Endothelial cell of umbilical vein (primary cell): Measurements from ENCODE around the gene PRAMEF12. TPM values are rescaled to one million over a fixed set of nuclear protein-coding genes. Genes with fewer than 3 reads are reported as not detected.

Experiments used
- BruUV-seq: library from RNA; stranded (reverse); fragments of 400-500 nt; replicated peaks from 2 replicates; lab custom pipeline; 2021; lab: Mats Ljungman, UMichigan
- CTCF ChIA-PET: fragments of 300-600, 350-600 bp; sonication (Branson Sonifier 250); formaldehyde crosslinking; loops from one replicate; lab custom pipeline; 2021; ENCODE audit warnings: antibody characterized with exemption, inconsistent platforms; lab: Charles Lee
- POLR2A ChIA-PET: fragments of 300-600, 350-600 bp; sonication (Branson Sonifier 250); formaldehyde crosslinking; loops from one replicate; lab custom pipeline; 2021; ENCODE audit warnings: antibody characterized with exemption, inconsistent platforms; lab: Charles Lee
- DNase-seq: peaks from one replicate; pipeline ENCODE4 v3.0.0-alpha.2; 2011; ENCODE audit warnings: low read depth, low spot score
- FAIRE-seq: peaks from 2 replicates; lab custom pipeline; 2011; peaks lifted over from hg19 to GRCh38; lab: Jason Lieb, UNC
- H2AFZ ChIP-seq: 2 replicates; pipeline ENCODE4 v1.6.0; 2012; ENCODE audit warnings: low read depth, low read length, control low read depth, inconsistent platforms
- H3K27ac ChIP-seq: 2 replicates; pipeline ENCODE4 v1.5.1; 2011; ENCODE audit warnings: low read depth, mild to moderate bottlenecking, control low read depth, low read length, moderate library complexity; ENCODE audit not compliant: insufficient read depth
- H3K27me3 ChIP-seq, 2 experiments: 2 replicates each; pipeline versions ENCODE4 v1.6.0 to v1.6.1; 2011; ENCODE audit warnings: low read length in 2 of 2, mixed read lengths in 1 of 2; ENCODE audit not compliant: control insufficient read depth in 2 of 2, insufficient read depth in 2 of 2
- H3K36me3 ChIP-seq, 2 experiments: 2 replicates in 1 of 2; 3 replicates in 1 of 2; pipeline ENCODE4 v1.5.1; 2011; ENCODE audit warnings: low read length in 2 of 2, mild to moderate bottlenecking in 1 of 2, moderate library complexity in 1 of 2; ENCODE audit not compliant: control insufficient read depth in 2 of 2, insufficient read depth in 2 of 2; ENCODE audit errors: extremely low read depth in 1 of 2
- H3K4me1 ChIP-seq: 3 replicates; pipeline ENCODE4 v1.5.1; 2011; ENCODE audit warnings: mild to moderate bottlenecking, low read length; ENCODE audit not compliant: control insufficient read depth, insufficient read depth; ENCODE audit errors: extremely low read depth
- H3K4me2 ChIP-seq: 2 replicates; pipeline ENCODE4 v1.6.1; 2011; ENCODE audit warnings: low read length, control low read depth, mixed read lengths; ENCODE audit not compliant: insufficient read depth
- H3K4me3 ChIP-seq, 3 experiments: fragments of 200-600 bp in 1 of 3; sonication (generic), shearing (Covaris generic) in 1 of 3; replicated peaks in 1 of 3; 2 replicates each; pipeline ENCODE4 v1.5.1; 2011 to 2016; ENCODE audit warnings: control low read depth in 3 of 3, low read length in 3 of 3, mild to moderate bottlenecking in 2 of 3, inconsistent platforms in 1 of 3, low read depth in 1 of 3, moderate library complexity in 1 of 3; ENCODE audit not compliant: insufficient read depth in 1 of 3
- H3K79me2 ChIP-seq: 2 replicates; pipeline ENCODE4 v1.6.0; 2012; ENCODE audit warnings: low read length, inconsistent platforms; ENCODE audit not compliant: control insufficient read depth, insufficient read depth
- H3K9ac ChIP-seq: replicated peaks from 2 replicates; pipeline ENCODE3; 2011; ENCODE audit warnings: low read length, control low read depth; ENCODE audit not compliant: insufficient read depth; ENCODE audit errors: extremely low read depth
- H3K9me1 ChIP-seq: replicated peaks from 3 replicates; pipeline ENCODE4 v1.6.0; 2011; ENCODE audit warnings: mild to moderate bottlenecking, low read length; ENCODE audit not compliant: control insufficient read depth, insufficient read depth; ENCODE audit errors: extremely low read depth
- H3K9me3 ChIP-seq: replicated peaks from 2 replicates; pipeline ENCODE4 v1.5.1; 2012; ENCODE audit warnings: low read length, inconsistent platforms; ENCODE audit not compliant: control insufficient read depth, insufficient read depth
- H4K20me1 ChIP-seq: replicated peaks from 2 replicates; pipeline ENCODE3; 2011; ENCODE audit warnings: mild to moderate bottlenecking, low read length; ENCODE audit not compliant: control insufficient read depth, insufficient read depth; ENCODE audit errors: extremely low read depth
- FOS ChIP-seq: IDR thresholded peaks from 2 replicates; pipeline ENCODE4 v1.6.1; 2011; ENCODE audit warnings: mild to moderate bottlenecking, low read length, moderate library complexity, borderline replicate concordance; ENCODE audit not compliant: insufficient read depth
- JUN ChIP-seq: IDR thresholded peaks from 2 replicates; pipeline ENCODE4 v1.6.1; 2011; ENCODE audit warnings: borderline replicate concordance, low read depth; ENCODE audit not compliant: insufficient read length, insufficient read depth
- MAX ChIP-seq: IDR thresholded peaks from 2 replicates; pipeline ENCODE4 v1.6.1; 2011; ENCODE audit not compliant: insufficient read depth, insufficient read length
- MYC ChIP-seq: IDR thresholded peaks from one replicate; pipeline ENCODE4 v1.6.1; 2011; ENCODE audit warnings: mild to moderate bottlenecking, low read depth, low read length
- POLR2A ChIP-seq: IDR thresholded peaks from 2 replicates; pipeline ENCODE4 v1.6.1; 2012; ENCODE audit warnings: low read depth, mild to moderate bottlenecking, control low read depth, low read length
- POLR2AphosphoS5 ChIP-seq: IDR thresholded peaks from 2 replicates; pipeline ENCODE4 v1.6.1; 2012; ENCODE audit warnings: low read depth, mild to moderate bottlenecking, control low read depth, low read length, moderate library complexity; ENCODE audit not compliant: insufficient read depth
- dilution Hi-C: fragments of 300-500 bp; cut with MboI; formaldehyde crosslinking; loops from one replicate; pipeline ENCODE4 v1.15.0; 2019; ENCODE audit warnings: low sequenced_read_pairs; ENCODE audit not compliant: extremely low pct_ligation_motif_present
- intact Hi-C: fragments of 100-400 bp; cut with micrococcal nuclease; formaldehyde crosslinking; loops from one replicate; pipeline ENCODE4 v1.10.0; 2022
- polyA plus RNA-seq, 4 experiments: library from polyadenylated mRNA; depleted of rRNA in 3 of 4; stranded (reverse) in 3 of 4; unstranded in 1 of 4; fragments of >200 nt; gene quantifications; 2 replicates each; pipeline versions ENCODE4 v1.2.1 to v1.2.3, GENCODE V29; 2011 to 2012; ENCODE audit warnings: missing spikeins in 1 of 4
- total RNA-seq: library from RNA; stranded (reverse); gene quantifications from 2 replicates; pipeline ENCODE4 v1.2.3, GENCODE V29; 2021
- TF ChIP-seq, protein P1 (sequence below), 2 donors: IDR thresholded peaks; 1 replicate in 1 of 2; 2 replicates in 1 of 2; pipeline ENCODE4 v1.5.1; 2011; ENCODE audit warnings: low read length in 2 of 2, mild to moderate bottlenecking in 2 of 2, moderate library complexity in 2 of 2, control low read depth in 1 of 2, inconsistent platforms in 1 of 2, low read depth in 1 of 2; ENCODE audit not compliant: insufficient read depth in 1 of 2; ENCODE audit errors: extremely low read depth in 1 of 2

Gene PRAMEF12
- total and polyA plus RNA-seq, 2 donors (not counting 3 experiments of a cell fraction or from before 2014, with no cell fraction given), result not detected

- H3K4me3 ChIP-seq, result no peak overlapping the region
- BruUV-seq, result no TSS peak
- intact Hi-C loops, result no loop called here
Observed at GRCh38 chr1:12761781-12762180, 11.8 kb upstream of the PRAMEF12 start.

GRCh38 chr1:12762766-12763165, 10.8 kb upstream of the PRAMEF12 start:
- Histone ChIP-seq H3K79me2 (no peaks in the 10 kb centered on the region), H2AFZ (no peak overlapping the region), H3K27ac (no peak overlapping the region), H4K20me1 (no peaks in the 10 kb centered on the region), H3K4me3 (no peak overlapping the region), H3K36me3 (no peaks in the 10 kb centered on the region), H3K9me1 (no peaks in the 10 kb centered on the region), H3K27me3 (no peaks in the 10 kb centered on the region), H3K4me1 (no peaks in the 10 kb centered on the region), H3K9me3 (no peaks in the 10 kb centered on the region), H3K9ac (no peak overlapping the region), H3K4me2 (no peak overlapping the region)
- BruUV-seq, result no TSS peak
- TF ChIP-seq MAX (no peak), JUN (no peak), POLR2AphosphoS5 (no peak), POLR2A (no peak), FOS (no peak)
- TF ChIP-seq, protein P1, sequence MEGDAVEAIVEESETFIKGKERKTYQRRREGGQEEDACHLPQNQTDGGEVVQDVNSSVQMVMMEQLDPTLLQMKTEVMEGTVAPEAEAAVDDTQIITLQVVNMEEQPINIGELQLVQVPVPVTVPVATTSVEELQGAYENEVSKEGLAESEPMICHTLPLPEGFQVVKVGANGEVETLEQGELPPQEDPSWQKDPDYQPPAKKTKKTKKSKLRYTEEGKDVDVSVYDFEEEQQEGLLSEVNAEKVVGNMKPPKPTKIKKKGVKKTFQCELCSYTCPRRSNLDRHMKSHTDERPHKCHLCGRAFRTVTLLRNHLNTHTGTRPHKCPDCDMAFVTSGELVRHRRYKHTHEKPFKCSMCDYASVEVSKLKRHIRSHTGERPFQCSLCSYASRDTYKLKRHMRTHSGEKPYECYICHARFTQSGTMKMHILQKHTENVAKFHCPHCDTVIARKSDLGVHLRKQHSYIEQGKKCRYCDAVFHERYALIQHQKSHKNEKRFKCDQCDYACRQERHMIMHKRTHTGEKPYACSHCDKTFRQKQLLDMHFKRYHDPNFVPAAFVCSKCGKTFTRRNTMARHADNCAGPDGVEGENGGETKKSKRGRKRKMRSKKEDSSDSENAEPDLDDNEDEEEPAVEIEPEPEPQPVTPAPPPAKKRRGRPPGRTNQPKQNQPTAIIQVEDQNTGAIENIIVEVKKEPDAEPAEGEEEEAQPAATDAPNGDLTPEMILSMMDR (IDR thresholded peaks at IDR 0.05; ENCODE audit: extremely low read depth in 1 of 2, insufficient read depth in 1 of 2, low read depth in 1 of 2, low read length in 2 of 2), result no peak
- CTCF ChIA-PET, result no interaction called here
- dilution Hi-C loops, result no loop called here
- FAIRE-seq (no peak), DNase-seq (no peak)
- intact Hi-C loops, result no loop called here
- POLR2A ChIA-PET, result no interaction called here

More at GRCh38 chr1:12761781-12762180, 11.8 kb upstream of the PRAMEF12 start:
- Histone ChIP-seq H3K79me2 (no peaks in the 10 kb centered on the region), H4K20me1 (no peaks in the 10 kb centered on the region), H3K9ac (no peak overlapping the region), H2AFZ (no peak overlapping the region), H3K27ac (no peak overlapping the region), H3K4me1 (no peaks in the 10 kb centered on the region), H3K9me1 (no peaks in the 10 kb centered on the region), H3K4me2 (no peak overlapping the region), H3K36me3 (no peaks in the 10 kb centered on the region), H3K27me3 (no peaks in the 10 kb centered on the region), H3K9me3 (no peaks in the 10 kb centered on the region)
- ChIA-PET CTCF (no interaction called here), POLR2A (no interaction called here)
- DNase-seq, result no peak
- dilution Hi-C loops, result no loop called here
- FAIRE-seq, result no peak
- TF ChIP-seq, protein P1 (IDR thresholded peaks at IDR 0.05; ENCODE audit: extremely low read depth in 1 of 2, insufficient read depth in 1 of 2, low read depth in 1 of 2, low read length in 2 of 2), result no peak
- TF ChIP-seq MYC, result no peak
